Measurements from ENCODE around the gene LRRC38.
"Not testable (repeated sequence)": the region's sequence is repeated elsewhere in the genome, so short reads cannot be mapped to it uniquely, and the experiment has no call there.

LRRC38 gene

GRCh38 chr1:13482600-13482999 is 31.2 kb downstream of the LRRC38 start:
- no peak overlapping the region for H3K4me3 ChIP-seq (ENCODE audit: low read length)
- DNase-seq (ENCODE audit: low read depth, low spot score) = no peak

- DNase-seq (ENCODE audit: low read depth, low spot score) = peak; percentile 96
- peak overlapping the region; percentile 25 for H3K4me3 ChIP-seq (ENCODE audit: low read length)
Measured at GRCh38 chr1:13479171-13479856, 34.5 kb downstream of the LRRC38 start.

DNA sequence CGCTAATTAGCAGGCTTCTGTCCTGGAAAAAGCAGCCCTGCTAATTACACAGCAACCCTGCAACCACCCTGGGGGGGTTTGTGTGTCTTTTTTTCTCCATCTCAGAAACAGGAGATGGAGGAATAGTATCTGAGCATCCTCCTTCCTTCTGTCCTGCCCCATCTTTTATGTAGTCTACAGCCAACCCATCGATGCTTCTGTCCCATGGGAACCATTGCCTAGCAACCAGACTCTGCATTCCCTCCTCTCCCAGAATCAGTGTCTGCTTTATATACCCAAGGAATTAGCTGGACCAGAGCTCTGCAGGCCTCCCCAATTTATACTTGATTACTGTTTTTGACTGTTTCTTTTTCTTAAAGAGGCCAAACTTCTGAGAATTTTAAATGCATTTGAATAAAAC is 35.1 kb downstream of the LRRC38 start:
- H3K4me3 ChIP-seq (ENCODE audit: low read length) = peak overlapping the region; percentile 25
- DNase-seq (ENCODE audit: low read depth, low spot score) = no peak

GRCh38 chr1:13469343-13469742 is 44.5 kb downstream of the LRRC38 start:
- DNase-seq (ENCODE audit: low read depth, low spot score) = peak; percentile 68
- H3K4me3 ChIP-seq (ENCODE audit: low read length) = no peak overlapping the region

DNA sequence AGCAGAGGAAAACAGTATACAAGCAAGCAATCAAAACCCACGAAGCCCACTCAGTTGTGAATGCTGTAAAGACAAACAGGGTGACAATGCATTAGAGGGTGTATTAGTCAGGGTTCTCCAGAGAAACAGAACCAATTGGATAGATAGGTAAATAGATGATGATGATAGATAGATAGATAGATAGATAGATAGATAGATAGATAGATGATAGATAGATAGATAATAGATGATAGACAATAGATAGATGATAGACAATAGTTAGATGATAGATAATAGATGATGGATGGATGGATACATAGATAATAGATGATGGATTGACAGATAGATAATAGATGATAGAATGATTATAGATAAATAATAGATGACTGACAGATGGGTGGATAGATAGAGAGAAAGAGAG is 48.3 kb downstream of the LRRC38 start:
- H3K4me3 ChIP-seq (ENCODE audit: low read length) = no peak overlapping the region
- DNase-seq (ENCODE audit: low read depth, low spot score) = no peak

- no peak for DNase-seq (ENCODE audit: low read depth, low spot score)
- H3K4me3 ChIP-seq (ENCODE audit: low read length) = no peak overlapping the region
Measured at GRCh38 chr1:13462682-13463081, 51.1 kb downstream of the LRRC38 start.

GRCh38 chr1:13461977-13462376 is 51.8 kb downstream of the LRRC38 start:
- no peak overlapping the region for H3K4me3 ChIP-seq (ENCODE audit: low read length)
- no peak for DNase-seq (ENCODE audit: low read depth, low spot score)

DNA sequence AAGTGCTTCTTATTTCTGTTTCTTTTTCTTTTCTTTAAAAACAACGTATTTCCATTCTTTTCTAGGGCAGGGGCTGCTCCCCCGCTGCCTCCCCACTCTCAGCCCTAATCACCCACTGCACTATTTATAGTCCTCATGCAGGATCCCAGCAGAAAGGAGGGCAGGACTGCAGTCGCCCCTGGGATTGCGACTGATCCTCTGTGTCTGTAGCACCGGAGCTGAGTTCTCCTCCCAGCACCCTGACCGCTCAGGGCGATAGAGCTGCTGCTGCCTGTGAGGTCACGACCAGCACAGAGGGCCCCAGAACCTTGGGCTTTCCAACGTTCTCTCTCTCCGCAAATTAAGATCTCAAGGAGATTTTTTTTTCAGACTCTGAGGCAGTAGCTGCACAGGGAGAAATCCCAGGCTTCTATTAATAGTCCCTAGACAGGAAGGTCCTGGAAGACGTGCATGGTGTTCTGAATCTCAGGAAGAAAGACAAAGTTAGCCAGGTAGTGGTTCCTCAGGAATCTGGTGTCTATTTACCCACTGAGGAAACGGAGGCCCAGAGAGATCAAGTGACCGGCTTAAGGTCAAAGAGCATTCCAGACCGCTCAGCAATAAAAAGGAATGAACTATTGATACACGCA is 56.8 kb downstream of the LRRC38 start:
- DNase-seq (ENCODE audit: low read depth, low spot score) = no peak
- H3K4me3 ChIP-seq (ENCODE audit: low read length) = no peak overlapping the region

GRCh38 chr1:13451399-13451965 is 62.3 kb downstream of the LRRC38 start:
- no peak for DNase-seq (ENCODE audit: low read depth, low spot score)
- H3K4me3 ChIP-seq (ENCODE audit: low read length) = no peak overlapping the region

DNA sequence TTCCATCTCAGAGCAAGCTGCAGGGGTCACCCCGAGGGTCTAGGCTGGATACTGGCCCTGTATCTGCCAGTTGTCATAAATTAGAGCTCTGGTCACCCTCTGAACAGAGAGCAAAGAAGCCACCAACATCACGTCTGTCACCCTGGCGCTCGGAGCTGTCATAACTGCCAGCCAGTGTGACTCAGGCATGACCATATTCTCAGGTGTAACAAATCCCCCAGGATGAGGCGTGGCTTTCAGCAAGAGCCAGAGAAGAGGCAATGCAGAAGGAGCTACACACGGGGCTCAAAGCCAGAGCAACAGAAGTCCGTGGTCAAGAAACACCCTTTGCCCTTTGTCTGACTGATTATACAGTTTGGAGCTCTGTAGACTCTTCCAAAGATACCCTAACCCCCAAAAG is 63.6 kb downstream of the LRRC38 start:
- DNase-seq (ENCODE audit: low read depth, low spot score) = no peak
- no peak overlapping the region for H3K4me3 ChIP-seq (ENCODE audit: low read length)

DNA sequence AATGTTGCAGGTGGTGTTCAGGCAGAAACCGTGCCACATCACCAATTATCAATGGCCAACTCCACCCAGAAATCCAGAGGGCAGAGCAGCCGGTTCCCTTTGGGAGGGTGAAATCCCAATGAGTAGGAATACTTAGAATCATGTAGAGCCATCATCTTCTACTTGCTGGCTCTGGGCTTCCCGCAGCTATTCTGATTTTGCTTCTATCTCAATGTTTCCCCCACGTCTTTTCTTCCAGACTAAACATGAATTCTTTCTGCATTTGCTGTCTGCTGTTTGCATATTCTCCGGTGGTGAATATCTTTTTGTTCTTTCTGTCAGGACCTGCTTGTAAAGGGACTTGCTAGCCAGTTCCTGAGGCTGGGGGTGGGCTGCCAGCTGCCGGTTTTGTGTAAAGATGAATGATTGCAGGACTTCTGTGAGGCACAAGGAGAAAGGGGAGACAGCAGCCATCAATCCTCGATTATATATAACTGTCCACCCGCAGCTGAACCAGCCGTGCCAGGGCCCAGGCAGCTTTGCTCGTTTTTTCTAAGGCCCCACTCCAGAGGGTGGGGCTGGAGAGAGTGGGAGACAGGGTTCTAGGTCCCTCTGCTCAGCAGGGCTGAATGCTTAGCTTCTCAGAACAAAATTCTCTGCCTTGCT is 70.3 kb downstream of the LRRC38 start:
- H3K4me3 ChIP-seq (ENCODE audit: low read length) = no peak overlapping the region
- DNase-seq (ENCODE audit: low read depth, low spot score) = no peak

DNA sequence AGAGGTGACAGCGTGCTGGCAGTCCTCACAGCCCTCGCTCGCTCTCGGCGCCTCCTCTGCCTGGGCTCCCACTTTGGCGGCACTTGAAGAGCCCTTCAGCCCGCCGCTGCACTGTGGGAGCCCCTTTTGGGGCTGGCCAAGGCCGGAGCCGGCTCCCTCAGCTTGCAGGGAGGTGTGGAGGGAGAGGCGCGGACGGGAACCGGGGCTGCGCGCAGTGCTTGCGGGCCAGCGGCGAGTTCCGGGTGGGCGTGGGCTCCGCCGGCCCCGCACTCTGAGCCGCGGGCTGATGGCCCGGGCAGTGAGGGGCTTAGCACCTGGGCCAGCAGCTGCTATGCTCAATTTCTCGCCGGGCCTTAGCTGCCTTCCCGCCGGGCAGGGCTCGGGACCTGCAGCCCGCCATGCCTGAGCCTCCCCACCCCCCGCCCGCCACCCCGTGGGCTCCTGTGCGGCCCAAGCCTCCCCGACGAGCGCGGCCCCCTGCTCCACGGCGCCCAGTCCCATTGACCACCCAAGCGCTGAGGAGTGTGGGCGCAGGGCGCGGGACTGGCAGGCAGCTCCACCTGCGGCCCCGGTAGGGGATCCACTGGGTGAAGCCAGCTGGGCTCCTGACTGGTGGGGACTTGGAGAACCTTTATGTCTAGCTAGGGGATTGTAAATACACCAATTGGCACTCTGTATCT is 74.6 kb downstream of the LRRC38 start:
- not testable (repeated sequence) for DNase-seq (ENCODE audit: low read depth, low spot score)

GRCh38 chr1:13435458-13435857 is 78.3 kb downstream of the LRRC38 start:
- H3K4me3 ChIP-seq (ENCODE audit: low read length) = no peak overlapping the region
- DNase-seq (ENCODE audit: low read depth, low spot score) = no peak

More for the DNA sequence above, 74.6 kb downstream of the LRRC38 start:
- H3K4me3 ChIP-seq (ENCODE audit: low read length) = not testable (repeated sequence)

DNA sequence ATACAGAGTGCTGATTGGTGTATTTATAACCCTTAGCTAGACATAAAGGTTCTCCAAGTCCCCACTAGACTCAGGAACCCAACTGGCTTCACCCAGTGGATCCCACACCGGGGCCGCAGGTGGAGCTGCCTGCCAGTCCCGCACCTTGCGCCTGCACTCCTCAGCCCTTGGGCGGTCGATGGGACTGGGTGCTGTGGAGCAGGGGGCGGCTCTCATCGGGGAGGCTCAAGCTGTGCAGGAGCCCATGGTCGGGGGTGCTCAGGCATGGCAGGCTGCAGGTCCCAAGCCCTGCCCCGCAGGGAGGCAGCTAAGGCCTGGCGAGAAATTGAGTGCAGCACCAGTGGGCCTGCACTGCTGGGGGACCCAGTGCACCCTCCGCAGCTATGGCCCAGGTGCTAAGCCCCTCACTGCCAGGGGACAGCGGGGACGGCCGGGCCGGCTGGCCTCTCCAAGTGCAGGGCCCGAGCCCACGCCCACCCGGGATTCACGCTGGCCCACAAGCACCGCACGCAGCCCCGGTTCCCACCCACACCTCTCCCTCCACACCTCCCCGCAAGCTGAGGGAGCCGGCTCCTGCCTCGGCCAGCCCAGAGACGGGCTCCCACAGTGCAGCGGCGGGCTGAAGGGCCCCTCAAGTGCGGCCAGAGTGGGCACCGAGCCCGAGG is 80.0 kb downstream of the LRRC38 start:
- DNase-seq (ENCODE audit: low read depth, low spot score); H3K4me3 ChIP-seq (ENCODE audit: low read length): not testable (repeated sequence)

DNA sequence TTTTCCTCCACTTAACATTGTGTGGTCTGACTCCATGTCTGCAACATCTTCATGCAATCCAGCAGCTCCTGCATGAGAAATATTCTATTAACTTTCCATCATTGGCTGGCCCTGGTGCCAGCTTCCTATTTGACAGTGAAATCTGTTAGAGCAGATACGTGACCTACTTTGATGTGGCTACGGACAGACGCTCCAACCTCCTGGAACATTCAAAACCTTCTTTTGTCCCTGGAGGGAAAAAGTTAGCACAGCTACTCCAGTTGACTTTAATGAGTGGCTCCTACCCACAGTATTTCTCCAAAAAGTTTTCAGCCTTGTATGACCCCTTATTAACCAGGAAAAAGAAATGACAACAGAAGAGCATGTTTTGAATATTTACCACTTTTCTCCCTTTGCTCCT is 81.6 kb downstream of the LRRC38 start:
- no peak overlapping the region for H3K4me3 ChIP-seq (ENCODE audit: low read length)
- DNase-seq (ENCODE audit: low read depth, low spot score) = no peak

- no peak overlapping the region for H3K4me3 ChIP-seq (ENCODE audit: low read length)
- DNase-seq (ENCODE audit: low read depth, low spot score) = no peak
Measured at GRCh38 chr1:13430495-13430894, 83.3 kb downstream of the LRRC38 start.

All from Jurkat, Clone E6-1 (cell line).